Medulla oblongata (tissue), 1 donor: Measurements from ENCODE around the gene EFEMP1.

ENCODE experiments used
- DNase-seq: peaks from one replicate; pipeline ENCODE4 v3.0.0-alpha.2; 2015; ENCODE audit errors: extremely low spot score

Gene EFEMP1, protein sequence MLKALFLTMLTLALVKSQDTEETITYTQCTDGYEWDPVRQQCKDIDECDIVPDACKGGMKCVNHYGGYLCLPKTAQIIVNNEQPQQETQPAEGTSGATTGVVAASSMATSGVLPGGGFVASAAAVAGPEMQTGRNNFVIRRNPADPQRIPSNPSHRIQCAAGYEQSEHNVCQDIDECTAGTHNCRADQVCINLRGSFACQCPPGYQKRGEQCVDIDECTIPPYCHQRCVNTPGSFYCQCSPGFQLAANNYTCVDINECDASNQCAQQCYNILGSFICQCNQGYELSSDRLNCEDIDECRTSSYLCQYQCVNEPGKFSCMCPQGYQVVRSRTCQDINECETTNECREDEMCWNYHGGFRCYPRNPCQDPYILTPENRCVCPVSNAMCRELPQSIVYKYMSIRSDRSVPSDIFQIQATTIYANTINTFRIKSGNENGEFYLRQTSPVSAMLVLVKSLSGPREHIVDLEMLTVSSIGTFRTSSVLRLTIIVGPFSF

DNA sequence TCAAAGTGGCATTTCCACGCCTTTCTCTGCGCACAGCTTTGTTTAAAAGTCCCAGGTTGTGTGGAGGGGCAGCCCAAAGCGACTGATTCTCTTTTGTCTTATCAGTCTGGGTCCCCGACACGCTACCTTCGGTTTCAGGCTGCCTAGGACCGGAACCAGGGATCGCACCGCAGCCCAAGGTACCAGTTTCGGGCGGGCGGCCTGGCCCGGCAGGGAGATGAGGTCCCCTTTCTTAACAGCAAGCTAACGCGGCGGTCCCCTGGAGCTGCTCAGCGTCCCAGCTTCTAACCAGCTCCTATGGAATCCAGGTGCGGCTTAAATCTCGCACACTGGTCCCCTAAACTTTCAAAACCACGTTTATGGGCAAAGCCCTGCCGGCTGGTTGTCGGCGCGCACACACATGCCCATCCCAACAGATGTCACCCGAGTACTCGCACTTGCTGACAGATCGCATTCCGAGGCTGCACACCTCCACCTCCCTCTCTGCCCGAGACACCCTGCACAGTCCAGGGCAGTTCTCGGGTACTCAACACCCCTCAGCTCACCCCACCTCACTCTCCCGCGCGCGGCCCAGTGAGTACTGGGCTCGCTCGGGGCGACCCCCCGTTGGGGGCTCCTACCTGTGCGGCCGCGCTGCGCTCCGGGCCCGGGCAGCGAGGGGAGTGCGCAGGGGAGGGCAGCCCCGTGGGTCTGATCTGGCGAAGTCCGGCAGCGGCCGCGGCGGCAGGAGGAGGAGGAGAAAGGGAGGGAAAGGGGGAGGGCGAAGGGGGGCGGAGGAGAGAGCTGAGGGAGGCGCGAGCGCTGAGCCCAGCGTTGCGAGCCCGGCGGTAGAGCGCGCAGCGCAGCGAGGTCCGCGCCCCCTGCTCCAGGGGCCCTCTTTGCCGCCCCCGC is at the start of gene EFEMP1:
TSS of gene EFEMP1 (minus strand) at position 692 of the 891 bp plus-strand sequence. CDS start 1,342 bp downstream, outside the sequence.
- peak; percentile 59 for DNase-seq

DNA sequence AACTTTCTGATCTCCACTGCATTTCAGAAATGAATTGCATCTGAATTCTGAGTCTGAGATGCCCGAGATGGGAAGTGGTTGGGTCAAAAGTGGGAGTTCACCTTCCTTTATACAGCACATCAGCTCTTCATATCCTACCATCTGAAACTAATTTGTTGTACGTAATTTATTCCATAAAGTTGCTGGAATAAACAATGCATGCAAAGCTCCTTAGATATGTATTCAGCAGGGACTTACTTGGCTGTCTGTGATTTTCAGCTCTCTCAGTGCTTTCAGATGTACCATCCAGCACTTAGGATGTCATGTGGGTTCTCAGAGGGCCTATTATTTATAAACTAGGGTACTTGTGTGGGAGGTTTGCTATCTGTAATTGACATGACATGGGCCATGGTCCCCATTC is 46.9 kb upstream of the EFEMP1 start:
- no peak for DNase-seq

DNA sequence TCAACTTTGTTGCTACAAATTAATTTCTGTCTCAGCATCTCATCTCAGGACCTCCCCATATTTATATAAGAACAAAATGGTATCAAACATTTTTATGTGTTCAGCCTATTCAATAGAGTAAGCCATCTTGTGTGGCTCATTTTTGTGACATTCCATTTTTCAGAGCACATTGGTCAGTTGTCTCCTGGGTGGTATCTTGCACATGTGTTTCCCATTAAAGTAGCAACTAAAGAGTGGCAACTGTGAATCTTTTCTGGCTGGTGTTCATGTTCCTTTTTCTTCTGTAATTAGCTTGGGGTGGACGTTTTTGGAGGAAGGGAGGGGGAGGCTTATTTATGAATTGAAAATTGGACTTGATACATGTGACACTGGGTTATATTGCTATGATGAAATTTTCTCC is 45.4 kb upstream of the EFEMP1 start:
- no peak for DNase-seq

DNA sequence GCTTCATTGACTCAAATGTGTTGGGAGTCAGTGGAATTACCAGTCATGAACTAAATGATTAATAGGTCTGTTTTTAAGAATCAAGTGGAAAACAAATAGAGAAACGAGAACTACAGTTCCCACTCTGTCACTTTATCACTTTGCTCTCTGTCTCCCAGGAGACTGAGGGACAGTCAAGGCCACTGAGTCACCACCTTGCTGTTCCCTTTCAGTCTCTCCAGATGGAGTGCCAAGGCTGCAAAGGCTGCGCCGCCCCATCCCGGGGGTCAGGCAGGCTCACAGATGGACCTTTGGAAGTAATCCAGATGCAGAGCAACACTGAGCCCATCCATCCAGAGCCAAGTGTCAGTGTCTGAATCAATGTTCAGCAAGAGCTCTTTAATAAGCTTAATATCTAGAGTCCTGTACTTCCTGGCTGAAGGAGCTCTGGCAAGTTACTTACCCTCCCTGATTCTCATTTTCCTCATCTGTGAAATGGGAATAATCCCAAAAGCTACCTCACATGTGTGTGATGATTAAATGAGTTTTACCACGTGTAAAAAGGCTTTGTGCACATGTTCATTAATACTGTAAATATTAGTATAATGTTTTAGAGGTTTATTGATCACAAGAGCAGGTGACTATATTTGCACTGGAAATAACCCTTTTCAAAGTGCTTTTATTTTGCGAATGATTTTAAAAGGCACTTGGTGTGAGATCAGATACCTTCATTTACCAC is 43.0 kb upstream of the EFEMP1 start:
- DNase-seq, result peak; percentile 53

DNA sequence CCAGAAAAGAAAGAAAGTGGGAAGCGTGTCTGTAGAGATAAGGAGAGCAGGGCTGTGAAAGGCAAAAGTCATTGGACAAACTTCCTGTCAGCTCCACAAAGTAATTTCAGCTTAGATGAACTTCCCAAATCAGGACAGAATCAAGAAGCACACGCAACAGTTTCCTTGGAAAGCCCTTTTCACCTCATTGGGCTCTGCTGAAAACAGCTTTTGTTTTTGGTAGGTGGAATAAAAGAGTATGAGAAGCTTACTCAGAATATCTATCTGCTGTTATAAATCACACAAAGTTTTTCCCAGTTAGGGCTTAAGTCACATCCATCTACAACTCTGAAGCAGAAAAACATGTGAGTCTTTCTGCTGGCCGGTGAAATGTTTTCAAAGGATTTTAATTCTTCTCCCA is 42.4 kb upstream of the EFEMP1 start:
- DNase-seq, result no peak

DNA sequence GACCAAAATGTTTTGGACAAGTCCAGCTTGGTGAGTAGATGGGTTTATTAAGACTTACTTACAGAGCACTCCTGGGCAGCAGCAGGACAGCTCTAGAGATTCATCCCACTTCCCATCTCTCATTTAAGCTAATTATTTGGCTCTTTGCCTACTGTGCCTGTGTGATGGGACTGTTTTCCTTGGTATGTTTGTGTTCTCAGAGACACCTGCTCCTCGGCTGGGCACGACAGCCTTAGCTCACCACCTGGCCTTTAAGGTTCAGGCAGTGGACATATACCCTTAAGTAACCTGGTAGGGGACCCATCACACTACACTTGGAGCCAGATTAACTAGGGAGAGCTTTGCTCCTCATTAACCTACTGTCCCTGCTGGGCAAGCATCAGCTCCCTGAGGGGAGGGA is 41.7 kb upstream of the EFEMP1 start:
- no peak for DNase-seq

DNA sequence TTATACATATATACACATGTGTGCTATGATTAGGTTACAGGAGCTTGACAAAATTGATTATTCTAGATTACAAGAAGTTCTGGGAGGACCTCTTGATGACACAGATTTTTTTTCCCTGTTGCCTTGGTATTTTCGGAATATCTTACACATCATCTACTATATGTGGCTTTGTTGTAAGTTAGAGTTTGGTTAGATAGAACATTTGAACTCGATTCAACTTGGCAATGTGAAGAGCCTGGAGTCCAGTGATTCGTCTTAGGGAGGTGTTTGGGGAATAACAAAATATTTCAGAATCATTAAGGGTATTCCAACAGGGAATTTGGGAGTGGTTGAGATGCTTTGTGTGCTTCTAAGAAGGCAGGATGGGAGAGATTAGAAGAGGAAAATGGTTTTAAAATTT is 39.3 kb upstream of the EFEMP1 start:
- no peak for DNase-seq

DNA sequence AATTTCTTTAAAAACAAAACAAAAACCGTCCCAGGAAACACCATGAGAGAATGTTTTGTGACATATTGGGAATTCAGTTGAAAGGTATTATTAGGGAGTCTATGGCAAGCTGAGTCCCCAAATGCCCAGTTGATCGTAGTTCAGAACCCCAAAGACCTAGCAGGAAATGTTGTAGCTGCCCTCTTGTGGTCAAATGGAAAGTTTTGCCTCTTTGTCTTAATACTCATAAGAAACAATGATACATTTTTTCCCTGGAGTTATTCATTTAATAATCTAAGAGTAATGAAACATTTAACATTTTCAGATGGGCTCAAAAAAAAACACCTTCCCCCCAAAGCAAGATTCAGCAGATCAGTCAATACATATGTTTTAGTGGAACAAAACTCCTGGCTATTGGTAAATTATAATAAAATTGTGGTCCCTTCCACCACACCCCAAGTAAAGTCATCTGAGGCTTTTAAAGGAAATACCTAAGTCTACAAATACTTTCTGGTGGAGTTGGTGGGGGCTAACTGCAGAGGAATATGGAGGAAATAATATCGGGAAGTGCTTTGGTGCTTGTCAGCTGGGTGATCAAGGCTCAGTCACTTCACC is 37.8 kb upstream of the EFEMP1 start:
- DNase-seq, result peak; percentile 75

DNA sequence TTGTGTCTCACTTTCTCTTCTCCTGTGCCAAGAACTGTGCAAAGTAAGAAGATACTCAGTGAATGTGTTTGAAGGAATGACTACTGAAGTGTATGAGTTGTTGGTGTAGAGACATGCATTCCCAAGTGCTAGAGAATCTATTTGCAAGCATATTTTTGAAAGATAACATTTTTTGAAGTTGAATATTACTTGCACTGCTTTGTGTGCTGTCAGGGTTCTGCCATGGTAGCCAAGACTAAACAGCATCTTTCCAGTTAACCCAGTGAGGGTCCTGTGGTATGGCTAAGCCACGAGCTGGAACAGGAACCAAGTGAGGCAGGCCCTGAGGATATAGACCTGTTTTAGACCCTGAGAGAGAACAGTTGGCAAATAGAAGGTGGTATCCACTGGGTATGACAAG is 35.2 kb upstream of the EFEMP1 start:
- no peak for DNase-seq

DNA sequence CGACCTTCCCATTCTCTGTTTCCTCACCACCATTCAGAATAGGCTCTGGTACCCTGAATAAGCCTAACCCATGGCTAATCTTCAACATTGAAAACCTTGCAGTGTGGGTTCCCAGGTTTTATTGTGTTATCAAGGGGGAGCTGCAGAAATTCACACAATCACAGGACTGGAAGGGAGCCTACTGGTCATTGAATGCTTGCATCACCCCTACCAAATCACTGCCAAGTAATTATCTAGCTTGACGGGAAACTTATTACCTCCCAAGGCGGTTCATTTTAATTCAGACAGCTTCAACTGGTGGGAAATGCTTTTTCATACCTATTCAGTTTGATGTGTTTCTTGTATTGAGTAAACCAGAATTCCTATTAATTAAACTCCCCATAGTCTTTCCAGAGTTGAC is 33.6 kb upstream of the EFEMP1 start:
- DNase-seq, result peak; percentile 11

DNA sequence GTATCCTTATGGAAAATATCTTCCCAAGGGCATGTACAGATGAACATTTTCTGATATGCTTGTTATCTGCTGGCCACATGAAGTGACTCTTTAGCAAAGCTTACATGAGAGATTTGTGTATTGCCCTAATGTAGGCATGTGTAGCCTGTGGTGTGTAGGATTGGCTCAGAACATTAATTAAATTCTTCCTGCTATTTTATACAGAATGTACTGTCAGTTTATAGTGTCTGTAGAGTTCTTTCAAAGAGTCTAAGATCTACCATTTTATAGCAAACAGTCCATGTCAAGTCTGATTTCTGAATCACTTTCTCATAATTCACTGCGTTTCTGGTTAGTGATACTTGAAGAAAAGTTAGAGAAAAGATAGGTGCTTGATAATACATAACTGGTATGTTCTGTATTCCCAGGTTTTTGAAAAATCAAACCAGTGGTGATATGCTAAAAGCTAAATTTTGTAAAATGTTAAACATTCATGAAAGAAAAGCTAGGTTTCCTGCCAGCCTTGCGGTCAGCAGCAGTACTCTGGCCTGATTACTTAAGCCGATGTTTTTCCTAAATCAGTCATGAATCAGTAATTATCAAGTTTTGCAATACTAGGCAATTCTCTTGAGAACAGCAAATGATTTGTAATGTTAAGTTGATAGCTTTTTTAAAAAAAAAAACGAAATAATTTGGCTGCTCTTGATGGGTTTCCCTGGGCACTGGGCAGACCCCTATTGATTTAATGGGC is 30.9 kb upstream of the EFEMP1 start:
- no peak for DNase-seq

DNA sequence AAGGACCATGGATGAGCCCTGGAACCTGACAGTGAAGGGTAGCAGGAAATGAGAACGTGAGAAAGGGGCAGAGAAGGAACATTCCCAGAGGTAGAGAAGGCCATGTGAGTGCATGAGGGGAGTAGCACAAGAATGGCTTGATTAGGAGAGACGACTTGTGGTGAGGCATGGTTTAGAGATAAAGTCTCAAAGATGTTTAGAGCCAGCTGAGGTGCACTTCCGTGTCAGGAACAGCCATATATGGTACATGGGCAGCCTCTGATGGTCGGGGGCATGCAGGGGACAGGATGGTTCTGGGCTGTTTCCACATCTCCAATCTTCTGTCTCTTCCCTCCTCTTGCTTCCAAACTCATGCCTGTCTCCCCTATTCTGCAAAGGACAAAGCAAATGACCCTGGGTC is 28.8 kb upstream of the EFEMP1 start:
- DNase-seq, result no peak

DNA sequence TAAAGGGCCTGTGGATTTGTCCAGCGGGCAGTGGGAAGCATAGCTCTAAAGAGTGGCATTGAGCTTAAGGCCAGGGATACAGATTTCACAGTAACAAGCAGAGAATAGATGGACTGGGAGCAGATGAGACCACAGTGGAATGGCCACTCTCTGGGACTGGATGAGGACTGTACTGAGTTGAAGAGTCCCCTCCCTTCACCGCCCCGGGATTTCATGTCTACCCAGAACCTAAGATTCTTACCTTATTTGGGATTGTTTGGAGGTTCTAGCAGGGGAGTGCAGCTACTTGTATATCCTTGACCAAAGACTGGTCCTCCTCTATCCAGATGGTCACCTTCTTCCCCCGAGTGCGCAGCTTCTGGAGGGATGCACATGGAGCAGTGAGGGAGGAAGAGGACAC is 28.0 kb upstream of the EFEMP1 start:
- no peak for DNase-seq

DNA sequence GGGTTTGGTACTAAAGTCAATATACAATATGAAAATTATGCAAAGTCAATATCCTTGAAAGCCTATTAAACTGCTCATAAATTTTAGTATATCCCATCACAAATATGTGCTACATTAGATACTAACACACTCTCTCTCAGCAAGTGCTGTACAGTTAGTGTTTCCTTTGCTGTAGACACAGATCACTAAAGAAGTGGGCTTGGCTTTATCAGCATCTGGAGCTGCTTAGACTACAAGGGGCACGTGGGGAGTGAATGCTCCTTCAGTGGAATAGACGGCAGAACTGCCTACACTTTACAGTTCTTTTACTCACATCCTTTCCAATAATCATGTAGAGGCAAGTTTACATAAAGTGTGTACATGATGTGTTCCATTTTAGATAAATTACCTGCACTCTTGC is 26.0 kb upstream of the EFEMP1 start:
- DNase-seq, result no peak

DNA sequence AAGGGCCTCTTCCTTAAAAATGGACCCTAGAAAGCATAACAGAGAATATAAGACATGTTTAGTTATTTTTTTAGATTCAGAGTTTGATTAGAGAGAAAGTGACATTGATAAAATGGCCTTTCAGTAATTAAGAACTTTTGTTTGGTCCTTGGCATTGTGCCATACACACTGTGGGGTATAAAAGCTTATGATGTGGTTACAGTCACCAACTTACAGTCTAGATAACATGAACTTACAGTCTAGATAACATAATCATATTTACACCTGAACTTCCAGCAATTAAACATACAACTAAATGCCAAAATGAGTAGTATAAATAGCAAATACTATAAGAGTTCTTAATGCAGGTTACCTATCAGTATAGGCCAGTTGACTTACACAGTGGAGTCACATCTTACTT is 25.6 kb upstream of the EFEMP1 start:
- DNase-seq, result no peak

DNA sequence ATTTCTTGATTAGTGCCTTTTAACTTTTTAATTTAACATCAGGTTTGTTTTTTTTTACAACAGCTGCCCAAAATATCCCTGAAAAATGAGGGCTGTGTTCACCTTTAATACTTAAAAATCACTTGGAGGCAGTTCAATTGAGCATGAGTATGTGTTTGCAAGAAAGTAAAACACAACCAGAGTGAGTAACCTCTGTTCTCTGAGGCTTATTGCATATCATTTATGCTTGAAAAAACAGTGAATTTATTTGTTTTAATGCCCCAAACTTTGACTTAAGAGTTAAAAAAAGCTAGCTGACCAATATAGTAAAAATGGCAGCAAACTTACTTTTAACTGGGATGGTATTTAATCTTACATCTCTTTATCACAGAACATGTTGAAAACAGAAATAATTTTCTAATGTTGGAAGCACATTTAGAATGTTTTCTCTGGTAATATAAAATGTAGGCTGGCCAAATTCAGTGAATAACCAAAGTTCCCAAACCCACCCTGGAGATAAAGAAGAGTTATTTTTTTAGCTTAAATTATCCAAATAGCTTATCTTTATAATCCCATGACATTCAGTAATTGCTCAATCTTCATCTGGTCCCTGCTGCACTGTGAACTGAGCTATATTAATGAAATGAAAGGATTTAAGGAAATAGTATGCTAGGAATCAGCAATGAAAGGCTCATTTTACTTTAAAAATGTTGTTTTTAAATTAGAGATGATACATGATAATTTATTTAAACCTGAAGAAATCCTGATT is 24.8 kb upstream of the EFEMP1 start:
- DNase-seq, result no peak

DNA sequence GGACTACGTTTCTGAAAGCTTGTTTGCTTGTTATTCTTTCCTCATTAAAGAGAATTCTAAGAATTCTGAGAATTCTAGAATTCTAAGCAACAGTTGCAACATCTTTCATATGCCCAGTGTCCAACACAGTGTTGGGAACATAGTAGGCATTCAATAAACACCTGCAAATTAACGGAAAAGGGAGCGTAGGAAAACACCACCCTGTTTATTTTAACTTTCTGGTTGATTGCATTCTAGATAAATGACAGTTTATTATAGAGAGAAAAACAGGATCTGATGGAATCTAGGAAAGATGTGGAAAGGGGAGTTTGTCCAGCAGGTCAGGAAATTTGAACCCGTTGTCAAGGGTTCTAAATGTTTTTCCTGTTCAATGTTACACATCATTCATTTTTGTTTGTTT is 24.2 kb upstream of the EFEMP1 start:
- DNase-seq, result no peak

DNA sequence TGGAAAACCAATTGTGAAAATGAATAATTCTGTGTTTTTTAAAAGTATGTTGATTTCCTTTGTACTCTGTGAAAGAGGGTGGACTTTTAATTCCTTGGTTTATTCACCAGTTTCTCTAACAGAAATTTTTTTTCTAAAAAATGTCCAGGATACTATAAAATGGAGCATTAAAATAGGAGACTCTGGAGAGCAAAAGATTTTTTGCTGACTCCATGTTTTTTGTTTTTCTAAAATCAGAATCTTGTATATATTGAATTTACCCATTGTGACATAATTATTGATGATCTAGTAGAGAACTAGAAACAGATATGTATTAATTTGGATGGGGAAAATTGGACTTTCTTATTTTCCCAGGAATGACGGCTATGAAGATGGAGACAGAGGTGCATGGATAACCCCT is 23.2 kb upstream of the EFEMP1 start:
- no peak for DNase-seq

DNA sequence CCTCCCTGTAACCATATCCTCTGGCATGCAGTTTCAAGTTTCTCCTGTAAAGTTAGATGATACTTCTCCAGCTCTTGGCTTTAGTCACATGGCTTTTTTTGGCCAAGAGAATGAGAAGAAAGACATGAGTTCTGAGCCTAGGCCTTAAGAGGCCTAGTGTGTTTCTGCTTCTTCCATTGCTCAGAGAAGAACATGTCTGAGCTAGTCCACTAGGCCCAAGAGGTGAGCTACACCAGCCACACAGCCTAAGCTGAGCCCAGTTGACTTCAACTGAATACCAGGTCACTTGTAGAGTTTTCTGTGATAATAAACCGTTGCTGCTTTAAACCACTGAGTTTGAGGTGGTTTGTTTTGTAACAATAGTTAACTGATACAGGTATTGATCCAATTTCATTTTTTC is 19.9 kb upstream of the EFEMP1 start:
- DNase-seq, result no peak

DNA sequence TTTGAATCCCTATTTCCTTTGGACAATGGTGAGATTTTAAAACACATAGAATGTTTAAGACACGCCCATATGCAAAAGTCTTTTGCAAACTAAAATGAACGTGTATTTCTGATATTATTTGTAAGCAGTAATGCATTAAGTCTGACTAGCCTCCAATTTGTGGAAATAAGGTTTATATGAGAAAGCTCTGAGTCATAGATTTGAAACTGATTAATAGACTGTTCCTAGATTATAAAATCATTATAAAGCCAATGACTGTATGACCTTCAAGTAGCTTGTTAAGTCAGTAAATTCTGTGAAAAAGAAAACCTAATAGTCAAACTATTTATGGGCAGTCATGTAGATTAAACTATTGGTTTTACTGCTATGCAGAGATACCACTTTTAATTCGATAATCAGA is 12.8 kb upstream of the EFEMP1 start:
- no peak for DNase-seq
